ENCODE data around the gene ATP9B.

GRCh38 chr18:79423211-79424007 is 354.2 kb downstream of the ATP9B start:
- no peak for TF ChIP-seq CTCF (IDR thresholded peaks at IDR 0.05 in 2 of 3, conservative IDR thresholded peaks at IDR 0.05 in 1 of 3; ENCODE audit: borderline replicate concordance in 1 of 3, insufficient read depth in 1 of 3, low read depth in 2 of 3, low read length in 2 of 3)
- no peak for TF ChIP-seq YY1 (IDR thresholded peaks at IDR 0.05; ENCODE audit: extremely low read depth, insufficient replicate concordance, low read depth, low read length)
- TF ChIP-seq MAX (IDR thresholded peaks at IDR 0.05), result no peak
- no peak for TF ChIP-seq ATF3 (IDR thresholded peaks at IDR 0.05)

Measured in HCT116 (cell line).